WTC11 (cell line): ENCODE data around the gene LCN12. TPM values are rescaled to one million over a fixed set of nuclear protein-coding genes. Genes with fewer than 3 reads are reported as not detected.

Experiments used
- ATAC-seq: fragments of 200-7000 bp; cut with Tn5 transposase; 2 replicates; pipeline ENCODE4 v1.10.0; 2021; ENCODE audit warnings: mild to moderate bottlenecking, moderate library complexity
- CTCF ChIA-PET: fragments of 300-600 bp; sonication (Branson Sonifier 250); formaldehyde crosslinking; loops from one replicate; lab custom pipeline; 2021; ENCODE audit warnings: antibody characterized with exemption; lab: Charles Lee
- POLR2A ChIA-PET: fragments of 350-600 bp; sonication (Branson Sonifier 250); formaldehyde crosslinking; loops from one replicate; lab custom pipeline; 2021; ENCODE audit warnings: antibody characterized with exemption; lab: Charles Lee
- DNase-seq: peaks from one replicate; pipeline ENCODE4 v3.0.0; 2021; ENCODE audit warnings: low spot score
- H3K27ac Mint-ChIP-seq: 2 replicates; pipeline ENCODE4 v1.8.0; 2021; ENCODE audit warnings: mixed read lengths
- H3K27me3 Mint-ChIP-seq: 2 replicates; pipeline ENCODE4 v1.8.0; 2021; ENCODE audit warnings: low read depth, mild to moderate bottlenecking, moderate library complexity, mixed read lengths
- H3K36me3 Mint-ChIP-seq: 2 replicates; pipeline ENCODE4 v1.8.0; 2021; ENCODE audit warnings: mixed read lengths
- H3K4me1 Mint-ChIP-seq: 2 replicates; pipeline ENCODE4 v1.8.0; 2022; ENCODE audit warnings: mixed read lengths
- H3K4me3 Mint-ChIP-seq: 2 replicates; pipeline ENCODE4 v1.8.0; 2021; ENCODE audit warnings: mild to moderate bottlenecking, moderate library complexity, mixed read lengths
- H3K9me3 Mint-ChIP-seq: 2 replicates; pipeline ENCODE4 v1.8.0; 2021; ENCODE audit warnings: mixed read lengths
- AR ChIP-seq: fragments of 250-450 bp; sonication (Bioruptor Pico); IDR thresholded peaks from 2 replicates; pipeline ENCODE4 v1.9.0; 2021; ENCODE audit warnings: mild to moderate bottlenecking
- ARID4B ChIP-seq: sonication (generic); formaldehyde crosslinking; IDR thresholded peaks from 2 replicates; pipeline ENCODE4 v1.8.0; 2023; ENCODE audit warnings: missing genetic modification reagents, mild to moderate bottlenecking, borderline replicate concordance
- E2F5 ChIP-seq: sonication (generic); formaldehyde crosslinking; IDR thresholded peaks from 2 replicates; pipeline ENCODE4 v1.8.1; 2022; ENCODE audit warnings: mild to moderate bottlenecking, moderate library complexity, missing genetic modification reagents
- ELF4 ChIP-seq: sonication (generic); formaldehyde crosslinking; IDR thresholded peaks from 2 replicates; pipeline ENCODE4 v1.8.1; 2022; ENCODE audit warnings: low read depth, mild to moderate bottlenecking, moderate library complexity, missing genetic modification reagents
- GABPB1 ChIP-seq: sonication (generic); formaldehyde crosslinking; IDR thresholded peaks from 2 replicates; pipeline ENCODE4 v1.8.1; 2023; ENCODE audit warnings: mild to moderate bottlenecking, missing genetic modification reagents
- HMGA2 ChIP-seq: fragments of 250-450 bp; sonication (Bioruptor Pico); IDR thresholded peaks from 2 replicates; pipeline ENCODE4 v1.4.0; 2021; ENCODE audit warnings: mild to moderate bottlenecking, moderate library complexity
- JUN ChIP-seq: sonication (generic); formaldehyde crosslinking; IDR thresholded peaks from 2 replicates; pipeline ENCODE4 v1.8.0; 2023; ENCODE audit warnings: mild to moderate bottlenecking, missing genetic modification reagents
- NFE2L1 ChIP-seq: sonication (generic); formaldehyde crosslinking; IDR thresholded peaks from 2 replicates; pipeline ENCODE4 v1.8.1; 2023; ENCODE audit warnings: missing genetic modification reagents
- NR1H2 ChIP-seq: sonication (generic); formaldehyde crosslinking; IDR thresholded peaks from 2 replicates; pipeline ENCODE4 v1.9.0; 2021; ENCODE audit warnings: mild to moderate bottlenecking, moderate library complexity, missing genetic modification reagents
- NR3C1 ChIP-seq: sonication (generic); formaldehyde crosslinking; conservative IDR thresholded peaks from 2 replicates; pipeline ENCODE4 v1.8.1; 2023; ENCODE audit warnings: low read depth, mild to moderate bottlenecking, missing genetic modification reagents
- PREB ChIP-seq: sonication (generic); formaldehyde crosslinking; IDR thresholded peaks from 2 replicates; pipeline ENCODE4 v1.8.1; 2022; ENCODE audit warnings: mild to moderate bottlenecking, missing genetic modification reagents, moderate library complexity, borderline replicate concordance
- RORB ChIP-seq: fragments of 250-450 bp; sonication (Bioruptor Pico); IDR thresholded peaks from 2 replicates; pipeline ENCODE4 v1.9.0; 2021; ENCODE audit warnings: mild to moderate bottlenecking
- SMAD4 ChIP-seq: sonication (generic); formaldehyde crosslinking; IDR thresholded peaks from 2 replicates; pipeline ENCODE4 v1.8.0; 2022; ENCODE audit warnings: mild to moderate bottlenecking, missing genetic modification reagents
- TEAD4 ChIP-seq: sonication (generic); formaldehyde crosslinking; IDR thresholded peaks from 2 replicates; pipeline ENCODE4 v1.8.0; 2022; ENCODE audit warnings: mild to moderate bottlenecking, missing genetic modification reagents
- ZNF232 ChIP-seq: sonication (generic); formaldehyde crosslinking; IDR thresholded peaks from 2 replicates; pipeline ENCODE4 v1.8.0; 2022; ENCODE audit warnings: mild to moderate bottlenecking, missing genetic modification reagents
- ZNF416 ChIP-seq: fragments of 250-450 bp; sonication (Bioruptor Pico); IDR thresholded peaks from 2 replicates; pipeline ENCODE4 v1.9.0; 2021; ENCODE audit warnings: mild to moderate bottlenecking, inconsistent platforms
- ZNF423 ChIP-seq: fragments of 250-450 bp; sonication (Bioruptor Pico); IDR thresholded peaks from 2 replicates; pipeline ENCODE4 v2.1.2; 2022; ENCODE audit warnings: mild to moderate bottlenecking, moderate library complexity
- total RNA-seq: library from RNA; stranded (reverse); gene quantifications from 3 replicates; pipeline ENCODE4 v1.2.3, GENCODE V29; 2021
- TF ChIP-seq, protein P1 (sequence below): sonication (generic); formaldehyde crosslinking; IDR thresholded peaks from 2 replicates; pipeline ENCODE4 v1.8.0; 2022; ENCODE audit warnings: mild to moderate bottlenecking, missing genetic modification reagents
- TF ChIP-seq, protein P2 (sequence below): fragments of 250-450 bp; sonication (Bioruptor Pico); IDR thresholded peaks from 2 replicates; pipeline ENCODE4 v1.8.0; 2021; ENCODE audit warnings: mild to moderate bottlenecking
- TF ChIP-seq, protein P3 (sequence below): fragments of 250-450 bp; sonication (Bioruptor Pico); conservative IDR thresholded peaks from 2 replicates; pipeline ENCODE4 v1.9.0; 2021; ENCODE audit warnings: mild to moderate bottlenecking

Gene LCN12
- total RNA-seq, 1 experiment from 2014 or later, result 1.9 TPM

GRCh38 chr9:136934277-136934676 lies 17.8 kb upstream of the LCN12 start:
- H3K9me3 Mint-ChIP-seq, result peaks cover 3% of the 10 kb centered on the region; the same call in 1 of the 2 replicates
- no peak for ATAC-seq
- TF ChIP-seq ARID4B (CRISPR knock-in tag), result no peak
- TF ChIP-seq ZNF423 (CRISPR knock-in tag), result no peak
- no peak for TF ChIP-seq JUN (CRISPR knock-in tag)
- TF ChIP-seq, all 79 proteins: peak for 0
- no peaks in the 10 kb centered on the region for H3K27me3 Mint-ChIP-seq
- CTCF ChIA-PET, result no interaction called here
- no peak for DNase-seq
- H3K36me3 Mint-ChIP-seq, result peaks cover 42% of the 10 kb centered on the region
- peaks cover 9% of the 10 kb centered on the region for H3K4me1 Mint-ChIP-seq
- POLR2A ChIA-PET, result no interaction called here
- no peak overlapping the region for H3K4me3 Mint-ChIP-seq
- no peak overlapping the region for H3K27ac Mint-ChIP-seq

- ChIA-PET CTCF (no interaction called here), POLR2A (no interaction called here)
- Mint-ChIP-seq H3K36me3 (peaks cover 34% of the 10 kb centered on the region), H3K4me3 (no peak overlapping the region), H3K27me3 (no peaks in the 10 kb centered on the region), H3K27ac (no peak overlapping the region), H3K4me1 (peaks cover 9% of the 10 kb centered on the region)
- ATAC-seq, result no peak
- no peak for DNase-seq
- TF ChIP-seq, protein P1, sequence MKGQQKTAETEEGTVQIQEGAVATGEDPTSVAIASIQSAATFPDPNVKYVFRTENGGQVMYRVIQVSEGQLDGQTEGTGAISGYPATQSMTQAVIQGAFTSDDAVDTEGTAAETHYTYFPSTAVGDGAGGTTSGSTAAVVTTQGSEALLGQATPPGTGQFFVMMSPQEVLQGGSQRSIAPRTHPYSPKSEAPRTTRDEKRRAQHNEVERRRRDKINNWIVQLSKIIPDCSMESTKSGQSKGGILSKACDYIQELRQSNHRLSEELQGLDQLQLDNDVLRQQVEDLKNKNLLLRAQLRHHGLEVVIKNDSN (CRISPR knock-in tag), result no peak
- TF ChIP-seq PREB (CRISPR knock-in tag) (no peak), ZNF232 (CRISPR knock-in tag) (no peak), ZNF416 (no peak), ELF4 (CRISPR knock-in tag) (no peak), AR (CRISPR knock-in tag) (no peak), GABPB1 (no peak), E2F5 (CRISPR knock-in tag) (no peak), NFE2L1 (no peak), RORB (CRISPR knock-in tag) (no peak), SMAD4 (CRISPR knock-in tag) (no peak), TEAD4 (CRISPR knock-in tag) (no peak), NR1H2 (CRISPR knock-in tag) (no peak), NR3C1 (CRISPR knock-in tag) (no peak), HMGA2 (CRISPR knock-in tag) (no peak)
- TF ChIP-seq, protein P2, sequence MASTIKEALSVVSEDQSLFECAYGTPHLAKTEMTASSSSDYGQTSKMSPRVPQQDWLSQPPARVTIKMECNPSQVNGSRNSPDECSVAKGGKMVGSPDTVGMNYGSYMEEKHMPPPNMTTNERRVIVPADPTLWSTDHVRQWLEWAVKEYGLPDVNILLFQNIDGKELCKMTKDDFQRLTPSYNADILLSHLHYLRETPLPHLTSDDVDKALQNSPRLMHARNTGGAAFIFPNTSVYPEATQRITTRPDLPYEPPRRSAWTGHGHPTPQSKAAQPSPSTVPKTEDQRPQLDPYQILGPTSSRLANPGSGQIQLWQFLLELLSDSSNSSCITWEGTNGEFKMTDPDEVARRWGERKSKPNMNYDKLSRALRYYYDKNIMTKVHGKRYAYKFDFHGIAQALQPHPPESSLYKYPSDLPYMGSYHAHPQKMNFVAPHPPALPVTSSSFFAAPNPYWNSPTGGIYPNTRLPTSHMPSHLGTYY (CRISPR knock-in tag), result no peak
- TF ChIP-seq, protein P3, sequence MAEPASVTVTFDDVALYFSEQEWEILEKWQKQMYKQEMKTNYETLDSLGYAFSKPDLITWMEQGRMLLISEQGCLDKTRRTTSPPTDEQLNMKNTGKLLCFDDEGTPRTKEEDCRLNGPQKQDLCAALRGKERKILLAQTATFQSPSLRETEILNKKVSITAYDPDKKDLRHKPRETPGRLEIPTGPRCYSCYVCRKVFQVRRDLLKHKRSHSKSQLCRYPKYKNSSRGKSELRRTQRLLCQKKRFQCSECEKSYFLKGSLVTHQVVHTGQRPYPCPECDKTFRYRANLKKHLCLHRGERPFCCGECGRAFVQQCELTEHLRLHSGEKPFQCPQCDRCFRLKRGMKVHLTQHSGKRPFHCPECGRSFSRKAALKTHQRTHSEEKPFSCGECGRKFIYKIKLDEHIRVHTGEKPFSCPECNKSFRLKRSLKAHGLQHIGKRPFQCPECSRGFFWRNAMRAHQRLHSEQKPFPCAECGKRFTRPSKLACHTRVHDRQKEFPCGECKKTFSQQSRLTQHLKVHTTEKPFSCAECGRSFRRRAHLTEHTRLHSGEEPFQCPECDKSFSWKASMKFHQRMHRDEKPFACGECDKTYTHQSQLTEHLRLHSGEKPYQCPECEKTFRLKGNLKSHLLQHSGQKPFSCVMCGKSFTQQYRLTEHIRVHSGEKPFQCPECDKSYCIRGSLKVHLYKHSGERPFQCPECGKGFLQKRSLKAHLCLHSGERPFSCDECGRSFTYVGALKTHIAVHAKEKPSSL, result no peak
- TF ChIP-seq, all 79 proteins: peak for 0
- peaks cover 3% of the 10 kb centered on the region; the same call in 1 of the 2 replicates for H3K9me3 Mint-ChIP-seq
Measured at GRCh38 chr9:136935651-136936050, 16.4 kb upstream of the LCN12 start.
